CD4-positive, alpha-beta T cell (primary cell): ENCODE results near the gene NUAK1. TPM values are rescaled to one million over a fixed set of nuclear protein-coding genes. Genes with fewer than 3 reads are reported as not detected.

Experiments used
- ATAC-seq: fragments of 200-7000 bp; cut with Tn5 transposase; one replicate; pipeline ENCODE4 v1.10.0; 2022; ENCODE audit warnings: mild to moderate bottlenecking; ENCODE audit not compliant: poor library complexity
- CTCF ChIA-PET: fragments of 350-600 bp; sonication (Branson Sonifier 250); formaldehyde crosslinking; loops from one replicate; lab custom pipeline; 2021; ENCODE audit warnings: antibody characterized with exemption, inconsistent platforms; lab: Charles Lee
- POLR2A ChIA-PET: fragments of 350-600 bp; sonication (Branson Sonifier 250); formaldehyde crosslinking; loops from one replicate; lab custom pipeline; 2021; ENCODE audit warnings: antibody characterized with exemption, inconsistent platforms; lab: Charles Lee
- DNase-seq, 14 experiments: peaks; one replicate each; pipeline ENCODE4 v3.0.0-alpha.2; 2013 to 2020; ENCODE audit warnings: mixed read lengths in 2 of 14
- H3K27ac ChIP-seq, 2 donors: one replicate each; pipeline versions ENCODE4 v1.5.1 to v1.7.0; 2013; ENCODE audit warnings: low read length in 2 of 2, low read depth in 1 of 2, mild to moderate bottlenecking in 1 of 2
- H3K27me3 ChIP-seq, 2 experiments: 1 replicate in 1 of 2; 2 replicates in 1 of 2; pipeline versions ENCODE4 v1.6.1 to v1.7.0; 2013; ENCODE audit warnings: low read length in 2 of 2, control low read depth in 1 of 2, mild to moderate bottlenecking in 1 of 2, moderate library complexity in 1 of 2; ENCODE audit not compliant: insufficient read depth in 2 of 2, control insufficient read depth in 1 of 2
- H3K36me3 ChIP-seq: one replicate; pipeline ENCODE4 v1.6.1; 2013; ENCODE audit warnings: low read length, control low read depth; ENCODE audit not compliant: insufficient read depth
- H3K4me1 ChIP-seq: one replicate; pipeline ENCODE4 v1.6.1; 2013; ENCODE audit warnings: low read length, control low read depth; ENCODE audit not compliant: insufficient read depth
- H3K4me3 ChIP-seq: one replicate; pipeline ENCODE4 v1.5.1; 2013; ENCODE audit warnings: mild to moderate bottlenecking, low read length, moderate library complexity
- H3K9me3 ChIP-seq, 2 experiments: 1 replicate in 1 of 2; 2 replicates in 1 of 2; pipeline versions ENCODE4 v1.6.1 to v1.7.0; 2013; ENCODE audit warnings: low read length in 2 of 2, mild to moderate bottlenecking in 2 of 2, control low read depth in 1 of 2, moderate library complexity in 1 of 2; ENCODE audit not compliant: control insufficient read depth in 1 of 2, insufficient read depth in 1 of 2
- H3K27ac Mint-ChIP-seq: one replicate; pipeline ENCODE4 v1.8.0; 2020; ENCODE audit warnings: mixed read lengths
- H3K27me3 Mint-ChIP-seq: one replicate; pipeline ENCODE4 v1.8.0; 2021; ENCODE audit warnings: mixed read lengths
- H3K36me3 Mint-ChIP-seq: one replicate; pipeline ENCODE4 v1.8.0; 2021; ENCODE audit warnings: low read depth, mixed read lengths
- H3K4me1 Mint-ChIP-seq: one replicate; pipeline ENCODE4 v1.8.0; 2021; ENCODE audit warnings: low read depth, mixed read lengths
- H3K4me3 Mint-ChIP-seq: one replicate; pipeline ENCODE4 v1.8.0; 2020; ENCODE audit warnings: mild to moderate bottlenecking, mixed read lengths
- H3K9me3 Mint-ChIP-seq: one replicate; pipeline ENCODE4 v1.8.0; 2020; ENCODE audit warnings: mixed read lengths
- intact Hi-C, 2 experiments: fragments of 100-400 bp; cut with DNase I in 1 of 2; cut with micrococcal nuclease in 1 of 2; formaldehyde crosslinking; loops; one replicate each; pipeline versions ENCODE4 v1.15.1 to v1.9.0; 2023 to 2025; cut with DNase I, micrococcal nuclease
- total RNA-seq, 174 experiments: library from RNA in 2 of 174; stranded (reverse) in 2 of 174; gene quantifications; one replicate each; pipeline ENCODE4 v1.2.3 and lab custom pipeline; 2021 to 2026
- TF ChIP-seq, protein P1 (sequence below): fragments of 200-600 bp; IDR thresholded peaks from one replicate; pipeline ENCODE4 v1.8.0; 2022; ENCODE audit warnings: antibody characterized with exemption, mild to moderate bottlenecking

The NUAK1 gene
- total RNA-seq, 2 experiments from 2014 or later = 0.16 TPM; not detected in 1

DNA sequence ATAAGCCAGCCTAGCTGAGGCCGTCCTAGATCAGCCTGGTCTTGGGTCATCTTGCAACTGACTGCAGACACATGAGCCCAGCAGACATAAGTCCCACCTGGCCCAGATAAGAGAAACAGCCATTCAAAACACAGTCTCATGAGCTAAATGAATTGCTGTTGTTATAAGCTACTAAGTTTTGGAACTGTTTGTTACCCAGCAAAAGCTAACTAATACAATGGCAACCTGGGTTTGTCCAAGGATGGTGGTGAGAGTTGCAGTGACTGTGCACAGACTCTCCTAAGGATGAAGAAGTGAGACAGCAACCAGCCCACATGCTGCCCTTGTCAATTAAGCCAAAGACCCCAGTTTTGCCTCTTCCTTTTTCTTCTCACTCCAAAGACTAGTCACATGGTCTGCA, 22.2 kb upstream of the NUAK1 start:
- Mint-ChIP-seq H3K36me3 (no peaks in the 10 kb centered on the region), H3K4me3 (no peak overlapping the region), H3K4me1 (no peaks in the 10 kb centered on the region), H3K27ac (no peak overlapping the region), H3K9me3 (no peaks in the 10 kb centered on the region), H3K27me3 (peaks cover 60% of the 10 kb centered on the region)
- peaks cover 0 to 3% of the 10 kb centered on the region in 2 experiments for H3K9me3 ChIP-seq
- H3K4me1 ChIP-seq = no peaks in the 10 kb centered on the region
- no peak overlapping the region for H3K4me3 ChIP-seq
- DNase-seq (no peak), ATAC-seq (no peak)
- peaks cover 0 to 8% of the 10 kb centered on the region in 2 experiments for H3K27me3 ChIP-seq
- H3K27ac ChIP-seq = no peak overlapping the region
- TF ChIP-seq, protein P1, sequence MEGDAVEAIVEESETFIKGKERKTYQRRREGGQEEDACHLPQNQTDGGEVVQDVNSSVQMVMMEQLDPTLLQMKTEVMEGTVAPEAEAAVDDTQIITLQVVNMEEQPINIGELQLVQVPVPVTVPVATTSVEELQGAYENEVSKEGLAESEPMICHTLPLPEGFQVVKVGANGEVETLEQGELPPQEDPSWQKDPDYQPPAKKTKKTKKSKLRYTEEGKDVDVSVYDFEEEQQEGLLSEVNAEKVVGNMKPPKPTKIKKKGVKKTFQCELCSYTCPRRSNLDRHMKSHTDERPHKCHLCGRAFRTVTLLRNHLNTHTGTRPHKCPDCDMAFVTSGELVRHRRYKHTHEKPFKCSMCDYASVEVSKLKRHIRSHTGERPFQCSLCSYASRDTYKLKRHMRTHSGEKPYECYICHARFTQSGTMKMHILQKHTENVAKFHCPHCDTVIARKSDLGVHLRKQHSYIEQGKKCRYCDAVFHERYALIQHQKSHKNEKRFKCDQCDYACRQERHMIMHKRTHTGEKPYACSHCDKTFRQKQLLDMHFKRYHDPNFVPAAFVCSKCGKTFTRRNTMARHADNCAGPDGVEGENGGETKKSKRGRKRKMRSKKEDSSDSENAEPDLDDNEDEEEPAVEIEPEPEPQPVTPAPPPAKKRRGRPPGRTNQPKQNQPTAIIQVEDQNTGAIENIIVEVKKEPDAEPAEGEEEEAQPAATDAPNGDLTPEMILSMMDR = no peak
- intact Hi-C loops = no loop called here
- POLR2A ChIA-PET = no interaction called here
- CTCF ChIA-PET = no interaction called here
- no peaks in the 10 kb centered on the region for H3K36me3 ChIP-seq

- Histone ChIP-seq H3K4me3 (no peak overlapping the region), H3K27ac (no peak overlapping the region), H3K36me3 (no peaks in the 10 kb centered on the region), H3K27me3 (peaks cover 0 to 5% of the 10 kb centered on the region in 2 experiments), H3K4me1 (no peaks in the 10 kb centered on the region), H3K9me3 (peaks cover 0 to 3% of the 10 kb centered on the region in 2 experiments)
- ChIA-PET CTCF (no interaction called here), POLR2A (no interaction called here)
- TF ChIP-seq, protein P1 = no peak
- H3K27me3 Mint-ChIP-seq = peaks cover 39% of the 10 kb centered on the region
- no peak overlapping the region for H3K27ac Mint-ChIP-seq
- no peaks in the 10 kb centered on the region for H3K4me1 Mint-ChIP-seq
- ATAC-seq = no peak
- intact Hi-C loops = no loop called here
- no peak overlapping the region for H3K4me3 Mint-ChIP-seq
- no peaks in the 10 kb centered on the region for H3K9me3 Mint-ChIP-seq
- DNase-seq = no peak
- H3K36me3 Mint-ChIP-seq = no peaks in the 10 kb centered on the region
Measured at GRCh38 chr12:106157802-106158201, 19.0 kb upstream of the NUAK1 start.

DNA sequence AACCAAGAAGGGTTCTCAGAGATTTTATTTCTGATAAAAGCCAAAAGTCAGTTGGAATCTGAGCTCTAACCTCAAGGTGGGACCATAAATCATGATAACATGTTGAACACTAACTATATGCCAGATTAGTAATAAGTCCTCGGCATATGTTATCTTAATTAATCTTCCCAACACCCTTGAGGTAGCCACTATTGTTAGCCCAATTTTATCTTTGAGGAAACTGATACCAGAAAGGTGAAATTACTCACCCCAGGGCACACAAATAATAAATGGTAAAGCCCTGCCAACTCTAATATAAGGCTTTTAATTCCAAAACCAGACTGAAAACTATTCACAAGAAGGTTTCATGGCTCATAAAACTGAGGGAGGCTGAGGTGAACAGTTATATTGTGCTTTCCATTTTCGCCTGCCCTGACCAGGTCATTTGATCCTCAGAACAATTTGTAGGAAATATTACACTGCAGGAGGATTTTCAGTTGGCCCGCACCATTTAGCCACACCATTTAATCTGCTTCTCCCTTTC, 16.1 kb upstream of the NUAK1 start:
- Histone ChIP-seq H3K36me3 (no peaks in the 10 kb centered on the region), H3K27me3 (peaks cover 0 to 4% of the 10 kb centered on the region in 2 experiments), H3K4me1 (no peaks in the 10 kb centered on the region), H3K4me3 (no peak overlapping the region), H3K27ac (no peak overlapping the region), H3K9me3 (no peaks in the 10 kb centered on the region)
- Mint-ChIP-seq H3K9me3 (no peaks in the 10 kb centered on the region), H3K27me3 (peaks cover 24% of the 10 kb centered on the region), H3K4me3 (no peak overlapping the region), H3K4me1 (no peaks in the 10 kb centered on the region), H3K36me3 (no peaks in the 10 kb centered on the region), H3K27ac (no peak overlapping the region)
- ChIA-PET CTCF (no interaction called here), POLR2A (no interaction called here)
- DNase-seq (no peak), ATAC-seq (no peak)
- intact Hi-C loops = no loop called here
- TF ChIP-seq, protein P1 = no peak
